Stimulated activated CD8-positive, alpha-beta memory T cell treated with anti-CD3 and anti-CD28 coated beads, Interleukin-4, amount 100 ng/mL, for 1 hour (primary cell): ENCODE measurements around the gene SMIM5.
A peak's percentile ranks its signal among the peaks of the same experiment; 100 is the strongest.
"Not testable (repeated sequence)": the region's sequence is repeated elsewhere in the genome, so short reads cannot be mapped to it uniquely, and the experiment has no call there.

Source experiments
- DNase-seq, 2 donors: peaks; one replicate each; pipeline ENCODE4 v3.0.0-alpha.2; 2020; ENCODE audit warnings: low read depth in 2 of 2, low spot score in 1 of 2

SMIM5 gene, protein sequence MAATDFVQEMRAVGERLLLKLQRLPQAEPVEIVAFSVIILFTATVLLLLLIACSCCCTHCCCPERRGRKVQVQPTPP

DNA sequence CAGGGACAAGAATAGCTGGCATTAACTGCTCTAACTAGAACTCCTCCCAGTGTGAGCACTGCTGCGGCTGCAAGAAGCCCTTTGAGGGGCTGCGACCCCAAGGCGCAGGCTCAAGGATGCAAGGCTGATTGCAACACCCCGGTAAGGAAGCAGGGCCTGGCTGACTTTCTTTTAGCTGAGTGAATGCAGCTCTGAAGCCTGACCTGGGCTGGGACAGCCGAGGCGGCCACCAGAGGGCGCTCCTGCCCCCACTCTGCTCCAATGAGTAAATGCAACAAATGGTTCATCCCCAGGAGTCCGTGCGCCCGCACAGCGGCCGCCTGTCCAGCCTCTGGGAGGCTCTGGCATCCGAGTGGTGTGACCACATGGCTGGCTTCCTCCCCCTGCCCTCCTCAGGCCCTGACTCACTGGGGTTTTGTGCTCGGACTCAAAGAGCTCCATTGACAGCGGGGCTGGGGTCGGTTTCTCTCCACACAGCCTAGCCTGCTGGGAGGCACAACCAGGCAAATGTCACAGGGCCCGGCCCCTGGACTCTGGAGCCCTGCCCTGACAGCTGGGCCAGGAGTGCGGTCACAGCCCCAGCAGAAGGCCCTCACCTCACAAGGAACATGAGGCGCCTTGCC, at the start of gene SMIM5:
TSS of gene SMIM5 (plus strand) at position 572 of the 623 bp plus-strand sequence. CDS start 6,768 bp downstream, outside the sequence.
- DNase-seq: peak; percentile 58 to 70

DNA sequence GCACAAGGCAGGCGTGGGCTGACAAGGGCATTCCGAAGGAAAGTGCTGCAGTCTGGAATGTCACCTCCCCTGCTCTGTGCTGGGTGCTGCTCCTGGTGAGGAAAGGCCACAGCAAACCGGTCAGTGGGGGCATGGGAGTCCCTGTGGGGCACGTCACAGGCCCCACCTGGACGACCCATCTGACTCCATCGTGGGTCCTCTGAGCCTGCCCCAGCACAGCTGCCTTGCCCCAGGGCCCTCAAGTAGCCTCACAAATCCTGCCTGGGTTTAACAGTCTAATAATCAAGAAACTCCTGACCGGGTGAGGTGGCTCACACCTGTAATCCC, 48.4 kb upstream of the SMIM5 start:
- no peak for DNase-seq

DNA sequence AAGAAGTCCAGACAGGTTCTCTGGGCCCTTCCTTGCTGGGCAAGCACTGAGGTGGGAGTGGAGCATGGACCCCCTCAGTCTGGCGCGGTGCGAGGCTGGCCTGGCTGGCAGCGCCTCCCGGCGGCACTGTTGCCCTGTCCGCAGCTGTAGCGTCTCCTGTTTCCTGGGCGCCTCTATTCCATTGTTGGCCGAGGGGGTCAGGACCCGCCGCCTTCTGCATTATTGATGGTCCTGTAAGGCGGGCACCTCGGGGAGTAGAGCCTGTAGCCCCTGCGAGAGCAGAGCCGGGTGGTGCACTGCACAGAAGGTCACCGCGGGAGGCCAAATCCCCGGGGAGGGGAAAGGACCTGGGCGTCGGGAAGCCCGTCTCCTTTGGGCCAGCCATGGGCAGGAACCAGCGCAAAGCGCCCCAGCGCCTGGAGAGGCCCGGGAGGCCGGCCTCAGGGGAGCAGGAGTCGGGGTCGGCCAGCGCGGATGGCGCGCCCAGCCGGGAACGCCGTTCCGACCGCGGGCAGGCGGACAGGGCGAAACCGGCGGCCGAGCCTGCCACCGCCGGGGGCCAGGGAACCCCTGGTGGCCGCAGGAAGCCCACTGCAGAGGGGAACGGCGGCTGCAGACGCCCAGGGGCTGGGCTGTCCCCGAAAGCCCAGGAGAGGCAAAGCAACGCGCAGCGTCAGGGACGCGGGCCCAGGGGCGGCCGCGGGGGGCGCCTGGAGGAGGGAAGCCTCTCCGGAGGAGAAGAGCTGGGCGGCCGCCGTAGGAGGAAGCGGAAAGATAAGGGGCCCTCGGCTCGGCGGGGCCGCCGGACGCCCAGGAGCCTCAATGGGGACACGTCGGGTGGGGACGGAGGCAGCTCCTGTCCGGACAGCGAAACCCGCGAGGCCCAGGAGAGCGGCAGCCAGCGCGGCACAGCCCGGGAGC, 45.3 kb upstream of the SMIM5 start, which contains the start of gene MYO15B:
TSS of gene MYO15B (plus strand) at position 126 of the 921 bp plus-strand sequence. CDS start at position 384, 258 bp downstream.
- peak; percentile 41 to 42 for DNase-seq

DNA sequence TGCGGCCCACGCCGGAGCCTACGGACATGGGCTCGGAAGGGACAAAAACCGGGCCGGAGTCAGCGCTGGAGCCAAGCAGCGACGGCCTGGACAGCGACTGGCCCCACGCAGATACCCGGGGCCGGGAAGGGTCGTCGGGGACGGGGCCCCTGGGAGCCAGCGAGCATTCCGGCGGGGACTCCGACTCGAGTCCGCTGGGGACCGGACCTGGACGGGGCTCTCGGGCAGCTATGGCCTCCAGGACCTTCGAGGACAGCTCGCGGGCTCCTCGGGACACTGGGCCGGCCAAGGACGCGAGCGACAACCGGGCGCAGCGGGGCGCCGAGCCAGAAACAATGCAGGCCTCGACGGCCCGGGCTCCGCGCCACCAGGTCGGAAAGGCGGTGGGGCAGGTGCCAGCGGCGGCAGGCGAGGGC, 44.6 kb upstream of the SMIM5 start:
- DNase-seq: no peak

DNA sequence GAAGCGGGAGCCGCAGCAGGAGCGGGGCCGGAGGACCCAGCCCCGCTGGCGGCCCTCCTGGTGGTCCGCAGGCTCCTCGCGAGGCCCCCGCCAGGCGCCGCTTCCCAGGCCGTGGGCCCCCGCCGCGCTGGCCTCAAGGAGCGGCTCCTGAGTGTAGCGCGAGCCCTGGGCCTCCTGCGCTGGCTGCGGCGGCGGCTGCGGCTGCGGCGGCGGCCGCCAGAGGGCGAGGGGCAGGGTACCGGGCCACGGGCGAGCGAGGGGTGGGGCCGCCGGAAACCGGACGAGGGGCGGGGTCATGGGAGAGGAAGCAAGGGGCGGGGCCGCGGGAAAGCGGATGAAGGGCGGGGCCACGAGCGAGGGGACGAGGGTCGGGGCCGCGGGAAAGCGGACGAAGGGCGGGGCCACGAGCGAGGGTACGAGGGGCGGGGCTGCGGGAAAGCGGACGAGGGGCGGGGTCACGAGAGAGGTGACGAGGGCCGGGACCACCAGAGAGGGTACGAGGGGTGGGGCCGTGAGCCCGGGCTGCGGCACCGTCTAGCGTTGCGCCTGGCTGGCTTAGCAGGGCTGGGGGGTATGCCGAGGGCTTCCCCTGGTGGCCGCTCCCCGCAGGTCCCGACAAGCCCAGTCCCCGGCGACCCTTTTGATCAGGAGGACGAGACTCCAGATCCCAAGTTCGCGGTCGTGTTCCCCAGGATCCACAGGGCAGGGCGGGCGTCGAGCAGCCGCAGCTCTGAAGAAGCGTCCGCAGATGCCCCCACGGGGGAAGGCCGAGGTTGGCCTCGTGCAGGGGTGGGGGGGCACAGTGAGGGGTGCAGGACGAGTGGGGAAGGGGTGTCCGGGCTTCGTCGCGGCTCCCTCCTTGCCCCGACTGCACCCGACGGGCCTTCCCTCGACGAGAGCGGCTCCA, 44.0 kb upstream of the SMIM5 start:
- DNase-seq: peak; percentile 90 to 95

DNA sequence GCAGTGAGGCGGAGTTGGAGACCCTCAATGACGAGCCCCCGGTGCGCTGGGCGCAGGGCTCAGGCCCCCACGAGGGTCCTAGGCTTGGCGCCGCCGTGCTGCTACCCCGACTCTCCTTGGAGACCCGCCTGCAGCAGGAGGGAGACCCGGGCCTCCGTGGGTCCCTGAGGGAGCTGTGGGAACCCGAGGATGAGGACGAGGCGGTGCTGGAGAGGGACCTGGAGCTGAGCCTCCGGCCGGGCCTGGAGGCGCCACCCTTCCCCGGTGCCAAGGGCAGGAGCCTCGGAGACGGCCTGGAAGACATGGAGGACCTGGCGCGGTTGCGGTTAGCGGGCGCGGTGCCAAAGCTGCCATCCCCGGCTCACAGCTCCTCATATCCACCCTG, 43.3 kb upstream of the SMIM5 start:
- no peak for DNase-seq

DNA sequence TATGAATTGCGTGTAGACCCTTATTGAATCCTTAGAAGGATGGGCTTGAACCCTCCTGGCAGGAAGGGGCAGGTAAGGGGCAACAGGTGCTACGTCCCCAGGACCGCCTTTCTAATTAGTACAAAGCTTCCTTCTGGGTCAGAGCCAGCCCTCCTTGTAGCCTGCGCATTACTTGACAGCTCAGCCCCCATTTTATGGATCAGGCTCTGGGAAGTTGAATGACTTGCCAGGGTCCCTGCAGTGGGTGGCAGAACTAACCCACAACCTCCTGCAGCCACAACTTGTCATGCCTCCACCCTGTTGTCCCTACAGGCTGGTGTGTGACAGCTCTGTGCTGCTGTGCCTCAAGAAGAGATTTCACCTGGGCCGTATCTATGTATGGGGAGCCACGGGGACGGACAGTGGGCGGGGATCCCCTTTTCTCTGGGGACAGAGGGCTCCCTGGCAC, 42.9 kb upstream of the SMIM5 start:
- no peak for DNase-seq

DNA sequence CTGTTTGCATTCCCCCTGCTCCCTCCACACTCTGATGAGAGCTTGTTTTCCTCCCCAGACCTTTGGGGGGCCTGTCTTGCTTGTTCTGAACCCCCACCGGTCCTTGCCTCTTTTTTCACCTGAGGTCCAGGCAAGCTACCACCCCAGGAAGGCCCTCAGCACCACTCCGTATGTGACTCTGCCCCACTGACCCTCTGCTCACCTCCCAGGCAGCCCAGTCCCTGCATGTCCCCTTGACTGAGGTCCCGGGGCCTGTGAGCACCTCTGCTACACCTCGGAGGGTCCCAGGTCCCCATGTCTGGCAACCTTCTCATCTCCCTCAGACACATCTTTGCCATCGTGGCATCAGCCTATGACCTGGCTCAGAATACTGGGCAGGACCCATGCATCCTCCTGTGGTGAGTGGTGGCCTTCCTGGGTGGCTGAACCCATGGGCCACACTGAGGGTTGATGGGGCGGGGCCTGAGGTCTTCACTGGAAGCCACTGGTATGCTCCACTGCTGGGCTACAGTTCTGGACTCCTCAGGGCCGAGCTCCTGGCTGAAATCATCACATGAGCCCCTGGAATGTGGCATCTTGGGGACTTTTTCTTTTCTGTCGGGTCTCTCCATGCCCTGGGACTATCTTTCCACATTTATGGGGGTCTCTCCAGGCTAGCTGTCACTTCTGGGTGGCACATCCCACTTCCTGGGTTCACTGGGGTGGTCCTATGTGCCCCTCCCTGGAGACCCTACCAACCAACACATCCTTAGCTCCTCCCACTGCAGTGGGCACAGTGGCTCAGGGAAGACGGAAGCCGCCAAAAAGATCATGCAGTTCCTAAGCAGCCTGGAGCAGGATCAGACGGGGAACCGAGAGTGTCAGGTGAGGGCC, 42.1 kb upstream of the SMIM5 start:
- no peak for DNase-seq

DNA sequence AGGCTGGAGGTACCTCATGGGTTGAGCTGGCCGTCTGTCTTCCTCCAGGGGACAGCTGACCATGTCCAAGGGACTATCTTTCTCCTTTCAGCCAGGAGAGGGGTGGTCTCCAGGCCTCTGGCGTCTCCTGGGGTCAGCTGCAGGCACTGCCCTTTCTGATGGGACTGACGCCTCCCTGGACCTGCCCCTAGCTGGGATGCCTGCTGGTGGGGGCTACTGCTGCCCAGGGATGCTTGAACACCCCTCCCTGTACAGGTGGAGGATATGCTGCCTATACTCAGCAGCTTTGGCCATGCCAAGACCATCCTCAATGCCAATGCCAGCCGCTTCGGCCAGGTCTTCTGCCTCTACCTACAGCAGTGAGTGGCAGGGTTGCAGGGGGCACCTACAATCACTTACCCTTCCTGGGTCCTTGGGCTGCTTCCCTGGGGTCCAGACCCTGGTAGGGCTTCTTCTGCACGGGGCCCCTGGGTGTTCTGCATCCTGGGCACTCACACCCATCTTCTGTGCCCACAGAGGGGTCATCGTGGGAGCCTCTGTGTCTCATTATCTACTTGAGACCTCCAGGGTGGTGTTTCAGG, 41.4 kb upstream of the SMIM5 start:
- DNase-seq: no peak

DNA sequence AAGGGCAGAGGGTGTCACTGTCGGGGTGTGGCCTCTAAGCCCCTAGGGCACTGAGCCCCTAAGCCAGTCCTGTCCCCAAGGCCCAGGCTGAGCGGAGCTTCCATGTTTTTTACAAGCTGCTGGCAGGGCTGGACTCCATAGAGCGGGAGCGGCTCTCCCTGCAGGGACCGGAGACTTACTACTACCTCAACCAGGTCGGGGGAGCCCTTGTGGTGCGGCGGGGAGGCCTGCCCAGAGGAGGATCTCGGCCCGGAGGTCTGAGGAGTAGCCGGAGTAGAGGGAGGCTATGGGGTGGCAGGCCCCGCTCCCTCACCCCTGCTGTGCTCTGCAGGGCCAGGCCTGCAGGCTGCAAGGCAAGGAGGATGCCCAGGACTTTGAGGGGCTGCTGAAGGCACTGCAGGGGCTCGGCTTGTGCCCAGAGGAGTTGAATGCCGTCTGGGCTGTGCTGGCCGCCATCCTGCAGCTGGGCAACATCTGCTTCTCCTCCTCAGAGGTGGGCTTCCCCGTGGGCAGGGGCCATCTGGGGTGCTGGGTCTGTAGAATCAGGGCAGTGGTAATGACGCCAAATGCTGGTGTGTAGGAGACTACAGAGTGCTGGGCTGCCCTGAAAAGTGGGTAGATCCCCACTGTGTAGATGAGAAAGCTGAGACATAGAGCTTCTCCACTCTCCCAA, 40.8 kb upstream of the SMIM5 start:
- no peak for DNase-seq

DNA sequence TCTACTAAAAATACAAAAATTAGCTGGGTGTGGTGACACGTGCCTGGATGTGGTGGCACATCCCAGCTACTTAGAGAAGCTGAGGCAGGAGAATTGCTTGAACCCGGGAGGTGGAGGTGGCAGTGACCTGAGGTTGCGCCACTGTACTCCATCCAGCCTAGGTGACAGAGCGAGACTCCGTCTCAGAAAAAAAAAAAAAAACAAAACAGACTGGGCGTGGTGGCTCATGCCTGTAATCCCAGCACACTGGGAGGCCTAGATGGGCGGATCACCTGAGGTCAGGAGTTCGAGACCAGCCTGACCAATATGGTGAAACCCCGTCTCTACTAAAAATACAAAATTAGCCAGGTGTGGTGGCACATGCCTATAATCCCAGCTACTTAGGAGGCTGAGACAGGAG, 39.8 kb upstream of the SMIM5 start:
- not testable (repeated sequence) for DNase-seq

DNA sequence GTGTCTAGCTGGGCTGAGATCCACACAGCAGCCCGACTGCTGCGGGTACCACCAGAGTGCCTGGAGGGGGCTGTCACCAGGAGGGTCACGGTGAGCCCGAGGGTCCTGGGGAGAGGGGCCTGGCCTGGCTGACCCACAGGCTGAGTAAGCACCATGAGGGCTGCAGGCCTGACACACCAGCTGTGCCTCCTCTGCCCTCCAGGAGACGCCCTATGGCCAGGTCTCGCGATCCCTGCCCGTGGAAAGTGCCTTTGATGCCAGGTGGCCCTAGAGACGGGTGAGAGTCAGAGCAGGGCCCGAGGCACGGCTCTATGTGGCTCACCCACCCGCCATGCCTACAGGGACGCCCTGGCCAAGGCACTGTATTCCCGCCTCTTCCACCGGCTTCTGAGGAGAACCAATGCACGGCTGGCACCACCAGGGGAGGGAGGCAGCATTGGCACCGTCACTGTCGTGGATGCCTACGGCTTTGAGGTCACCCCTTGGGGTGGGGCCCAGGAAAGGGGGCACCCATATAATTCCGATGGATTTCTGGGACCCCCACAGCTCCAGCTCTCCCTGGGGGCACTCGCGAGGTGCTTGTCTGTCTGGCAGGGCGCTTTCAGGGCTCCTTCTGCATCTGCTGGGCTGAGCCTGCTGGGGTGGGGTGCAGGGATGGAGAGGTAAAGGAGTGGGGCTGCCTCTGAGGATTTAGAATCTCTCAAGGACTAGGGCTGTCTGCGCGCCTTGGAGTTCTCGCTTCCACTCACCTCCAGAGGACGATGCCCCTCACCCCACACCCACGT, 38.5 kb upstream of the SMIM5 start:
- DNase-seq: no peak

DNA sequence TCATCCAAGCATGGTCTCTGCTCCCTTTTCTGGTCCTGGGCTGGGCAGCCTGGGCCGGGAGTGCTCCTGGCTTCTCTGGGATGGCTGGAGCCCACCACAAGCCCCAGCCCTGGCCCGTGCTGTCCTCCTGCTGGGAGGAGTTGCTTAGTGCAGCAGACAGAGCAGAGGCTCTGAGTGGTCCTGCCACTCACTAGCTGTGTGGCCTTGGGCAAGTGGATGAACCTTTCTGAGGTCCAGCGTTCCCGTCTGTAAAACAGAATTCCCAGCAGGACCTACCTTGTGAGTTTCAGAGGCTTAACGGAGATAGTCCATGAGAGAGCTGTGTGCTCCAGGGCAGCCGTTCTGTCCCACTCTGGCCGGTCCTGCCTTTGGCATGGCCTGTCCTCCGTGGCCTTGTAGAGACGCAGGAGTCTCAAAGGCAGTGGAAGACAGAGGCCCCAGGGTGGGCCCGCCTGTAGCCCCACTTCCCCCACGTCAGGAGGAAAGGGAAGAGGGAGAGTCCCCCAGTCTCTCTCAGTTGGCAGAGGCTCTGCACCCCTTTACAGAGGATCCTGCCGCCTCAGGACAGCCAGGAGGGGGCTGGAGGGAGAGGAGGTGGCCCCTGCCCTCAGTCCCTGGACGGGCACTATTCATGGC, 37.8 kb upstream of the SMIM5 start:
- no peak for DNase-seq

DNA sequence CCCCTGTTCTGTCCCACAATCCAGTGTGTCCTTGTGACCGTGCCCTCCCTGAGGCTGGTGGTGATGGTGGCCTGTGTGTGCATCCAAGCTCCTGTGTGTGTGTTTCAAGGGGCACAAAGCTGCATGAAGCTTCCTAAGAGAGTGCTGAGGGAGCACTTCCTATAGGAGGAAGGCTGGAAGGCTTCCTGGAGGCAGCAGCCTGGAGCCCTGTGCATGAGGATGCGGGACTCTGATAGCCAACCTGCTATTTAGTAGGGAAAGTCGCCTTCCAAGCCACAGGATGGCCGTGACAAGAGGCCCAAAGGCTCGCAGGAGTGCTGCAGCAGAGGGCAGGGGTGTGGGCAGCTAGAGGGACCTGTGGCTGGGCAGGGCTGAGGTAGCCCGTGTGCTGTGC, 37.3 kb upstream of the SMIM5 start:
- no peak for DNase-seq

DNA sequence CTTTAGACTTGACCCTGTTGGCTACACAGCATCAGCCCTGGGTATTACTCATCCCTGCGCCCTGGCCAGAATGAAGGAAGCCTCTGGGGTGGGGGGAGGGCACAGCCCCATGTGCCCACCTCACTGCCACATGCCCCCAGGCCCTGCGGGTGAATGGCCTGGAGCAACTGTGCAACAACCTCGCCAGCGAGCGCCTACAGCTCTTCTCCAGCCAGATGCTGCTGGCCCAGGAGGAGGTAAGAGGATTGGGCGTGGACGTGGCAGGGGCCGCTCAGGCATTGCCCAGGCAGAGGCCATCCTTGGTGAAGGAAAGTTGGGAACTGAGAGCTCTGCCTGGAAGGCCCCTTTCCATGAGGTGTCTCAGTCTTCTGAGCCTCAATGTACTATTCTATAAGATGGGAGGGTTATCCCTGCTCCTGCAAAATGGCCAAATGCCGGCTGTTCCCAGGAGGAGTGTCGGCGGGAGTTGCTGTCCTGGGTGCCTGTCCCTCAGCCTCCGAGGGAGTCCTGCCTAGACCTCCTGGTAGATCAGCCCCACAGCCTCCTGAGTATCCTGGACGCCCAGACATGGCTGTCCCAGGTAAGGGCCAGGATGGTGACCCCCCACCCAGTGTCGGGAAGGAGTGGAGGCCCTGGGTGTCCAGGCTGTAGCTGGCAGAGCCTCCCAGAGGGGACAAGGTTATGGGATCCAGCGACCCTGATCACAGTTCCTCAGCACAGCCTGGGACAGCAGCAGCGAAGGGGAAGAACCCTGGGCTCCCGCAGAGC, 36.7 kb upstream of the SMIM5 start:
- DNase-seq: no peak

DNA sequence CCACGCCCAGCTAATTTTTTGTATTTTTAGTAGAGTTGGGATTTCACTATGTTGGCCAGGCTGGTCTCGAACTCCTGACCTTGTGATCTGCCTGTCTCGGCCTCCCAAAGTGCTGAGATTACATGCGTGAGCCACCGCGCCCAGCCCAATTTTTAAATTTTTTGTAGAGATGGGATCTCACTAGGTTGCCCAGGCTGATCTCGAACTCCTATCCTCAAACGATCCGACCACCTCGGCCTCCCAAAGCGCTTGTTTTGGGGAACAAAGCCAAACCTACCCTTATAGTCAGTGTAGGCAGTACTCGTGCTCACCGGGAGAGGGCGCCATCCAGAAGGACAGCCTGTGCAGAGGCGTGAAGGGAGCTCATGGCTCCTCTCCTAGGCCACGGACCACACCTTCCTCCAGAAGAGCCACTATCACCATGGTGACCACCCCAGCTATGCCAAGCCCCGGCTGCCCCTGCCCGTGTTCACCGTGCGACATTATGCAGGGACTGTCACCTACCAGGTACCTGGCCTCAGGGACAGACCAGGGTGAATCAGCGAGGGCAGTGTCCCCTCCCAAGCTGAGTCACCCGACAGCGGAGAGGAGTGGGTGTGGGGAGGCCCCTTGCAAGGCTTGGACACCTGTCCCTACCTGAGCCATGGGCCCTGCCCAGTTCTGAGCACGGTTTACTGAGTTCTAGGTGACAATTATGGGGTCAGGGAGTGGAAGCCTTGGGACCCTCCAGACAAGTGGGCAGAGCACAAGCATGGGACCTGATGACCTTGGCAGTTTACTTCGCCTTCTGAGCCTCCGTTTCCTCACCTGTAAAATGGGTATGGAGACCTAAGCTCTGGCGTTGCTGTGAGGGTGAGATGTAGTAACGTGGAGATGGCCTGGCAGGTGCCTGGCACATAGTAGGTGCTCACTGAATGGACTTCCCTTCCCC, 31.9 kb upstream of the SMIM5 start:
- peak in 1 of 2 donors; percentile 39 for DNase-seq
